ENCODE results near the gene ROR1. TPM values are rescaled to one million over a fixed set of nuclear protein-coding genes. Genes with fewer than 3 reads are reported as not detected.

Gene ROR1
- total and polyA plus RNA-seq, 9 of the 15 experiments (the other 6 are each of a cell fraction or from before 2014, with no cell fraction given) = 0.02 TPM; not detected in 8

DNA sequence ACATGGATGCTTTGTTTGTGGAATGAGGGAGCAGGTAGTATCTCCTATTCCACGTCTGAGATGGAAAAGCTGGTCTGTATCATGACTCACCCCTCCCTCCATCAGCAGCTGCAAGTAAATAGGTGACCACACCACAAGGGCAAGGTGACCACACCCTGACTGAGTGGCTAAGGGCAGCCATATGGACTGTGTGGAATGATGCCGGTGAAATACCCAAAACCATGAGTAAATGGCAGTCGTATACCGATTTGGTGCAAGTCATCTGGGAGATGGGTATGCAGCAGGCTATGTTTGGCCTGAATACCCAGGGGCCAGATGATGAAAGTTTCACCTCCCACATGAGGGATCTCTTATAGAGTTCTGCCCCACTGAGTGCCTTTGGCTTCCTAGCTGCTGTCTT is 413.8 kb downstream of the ROR1 start (continued):
- TF ChIP-seq, protein P1, sequence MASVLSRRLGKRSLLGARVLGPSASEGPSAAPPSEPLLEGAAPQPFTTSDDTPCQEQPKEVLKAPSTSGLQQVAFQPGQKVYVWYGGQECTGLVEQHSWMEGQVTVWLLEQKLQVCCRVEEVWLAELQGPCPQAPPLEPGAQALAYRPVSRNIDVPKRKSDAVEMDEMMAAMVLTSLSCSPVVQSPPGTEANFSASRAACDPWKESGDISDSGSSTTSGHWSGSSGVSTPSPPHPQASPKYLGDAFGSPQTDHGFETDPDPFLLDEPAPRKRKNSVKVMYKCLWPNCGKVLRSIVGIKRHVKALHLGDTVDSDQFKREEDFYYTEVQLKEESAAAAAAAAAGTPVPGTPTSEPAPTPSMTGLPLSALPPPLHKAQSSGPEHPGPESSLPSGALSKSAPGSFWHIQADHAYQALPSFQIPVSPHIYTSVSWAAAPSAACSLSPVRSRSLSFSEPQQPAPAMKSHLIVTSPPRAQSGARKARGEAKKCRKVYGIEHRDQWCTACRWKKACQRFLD (CRISPR knock-in tag; IDR thresholded peaks at IDR 0.05) = no peak
- no peak for TF ChIP-seq NUFIP1 (IDR thresholded peaks at IDR 0.05; ENCODE audit: partially characterized antibody)
- no peak for TF ChIP-seq KLF6 (CRISPR knock-in tag; IDR thresholded peaks at IDR 0.05; ENCODE audit: borderline replicate concordance)
- no peak for TF ChIP-seq TOE1 (IDR thresholded peaks at IDR 0.05; ENCODE audit: borderline replicate concordance)
- TF ChIP-seq TOE1 (CRISPR knock-in tag; IDR thresholded peaks at IDR 0.05; ENCODE audit: borderline replicate concordance, low read depth) = no peak
- no peak for TF ChIP-seq GABPB2 (CRISPR knock-in tag; conservative IDR thresholded peaks at IDR 0.05)
- no peak for TF ChIP-seq PTRF (tag; IDR thresholded peaks at IDR 0.05)
- no peak for TF ChIP-seq ETV5 (CRISPR knock-in tag; IDR thresholded peaks at IDR 0.05; ENCODE audit: low read depth)
- no peak for TF ChIP-seq NFE2 (IDR thresholded peaks at IDR 0.05; ENCODE audit: low read depth)
- TF ChIP-seq, protein P2, sequence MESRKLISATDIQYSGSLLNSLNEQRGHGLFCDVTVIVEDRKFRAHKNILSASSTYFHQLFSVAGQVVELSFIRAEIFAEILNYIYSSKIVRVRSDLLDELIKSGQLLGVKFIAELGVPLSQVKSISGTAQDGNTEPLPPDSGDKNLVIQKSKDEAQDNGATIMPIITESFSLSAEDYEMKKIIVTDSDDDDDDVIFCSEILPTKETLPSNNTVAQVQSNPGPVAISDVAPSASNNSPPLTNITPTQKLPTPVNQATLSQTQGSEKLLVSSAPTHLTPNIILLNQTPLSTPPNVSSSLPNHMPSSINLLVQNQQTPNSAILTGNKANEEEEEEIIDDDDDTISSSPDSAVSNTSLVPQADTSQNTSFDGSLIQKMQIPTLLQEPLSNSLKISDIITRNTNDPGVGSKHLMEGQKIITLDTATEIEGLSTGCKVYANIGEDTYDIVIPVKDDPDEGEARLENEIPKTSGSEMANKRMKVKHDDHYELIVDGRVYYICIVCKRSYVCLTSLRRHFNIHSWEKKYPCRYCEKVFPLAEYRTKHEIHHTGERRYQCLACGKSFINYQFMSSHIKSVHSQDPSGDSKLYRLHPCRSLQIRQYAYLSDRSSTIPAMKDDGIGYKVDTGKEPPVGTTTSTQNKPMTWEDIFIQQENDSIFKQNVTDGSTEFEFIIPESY (CRISPR knock-in tag; IDR thresholded peaks at IDR 0.05) = no peak
- no peak for TF ChIP-seq ZBTB17 (CRISPR knock-in tag; IDR thresholded peaks at IDR 0.05)
- TF ChIP-seq FOSL1 (tag; conservative IDR thresholded peaks at IDR 0.05) = no peak
- TF ChIP-seq, protein P3, sequence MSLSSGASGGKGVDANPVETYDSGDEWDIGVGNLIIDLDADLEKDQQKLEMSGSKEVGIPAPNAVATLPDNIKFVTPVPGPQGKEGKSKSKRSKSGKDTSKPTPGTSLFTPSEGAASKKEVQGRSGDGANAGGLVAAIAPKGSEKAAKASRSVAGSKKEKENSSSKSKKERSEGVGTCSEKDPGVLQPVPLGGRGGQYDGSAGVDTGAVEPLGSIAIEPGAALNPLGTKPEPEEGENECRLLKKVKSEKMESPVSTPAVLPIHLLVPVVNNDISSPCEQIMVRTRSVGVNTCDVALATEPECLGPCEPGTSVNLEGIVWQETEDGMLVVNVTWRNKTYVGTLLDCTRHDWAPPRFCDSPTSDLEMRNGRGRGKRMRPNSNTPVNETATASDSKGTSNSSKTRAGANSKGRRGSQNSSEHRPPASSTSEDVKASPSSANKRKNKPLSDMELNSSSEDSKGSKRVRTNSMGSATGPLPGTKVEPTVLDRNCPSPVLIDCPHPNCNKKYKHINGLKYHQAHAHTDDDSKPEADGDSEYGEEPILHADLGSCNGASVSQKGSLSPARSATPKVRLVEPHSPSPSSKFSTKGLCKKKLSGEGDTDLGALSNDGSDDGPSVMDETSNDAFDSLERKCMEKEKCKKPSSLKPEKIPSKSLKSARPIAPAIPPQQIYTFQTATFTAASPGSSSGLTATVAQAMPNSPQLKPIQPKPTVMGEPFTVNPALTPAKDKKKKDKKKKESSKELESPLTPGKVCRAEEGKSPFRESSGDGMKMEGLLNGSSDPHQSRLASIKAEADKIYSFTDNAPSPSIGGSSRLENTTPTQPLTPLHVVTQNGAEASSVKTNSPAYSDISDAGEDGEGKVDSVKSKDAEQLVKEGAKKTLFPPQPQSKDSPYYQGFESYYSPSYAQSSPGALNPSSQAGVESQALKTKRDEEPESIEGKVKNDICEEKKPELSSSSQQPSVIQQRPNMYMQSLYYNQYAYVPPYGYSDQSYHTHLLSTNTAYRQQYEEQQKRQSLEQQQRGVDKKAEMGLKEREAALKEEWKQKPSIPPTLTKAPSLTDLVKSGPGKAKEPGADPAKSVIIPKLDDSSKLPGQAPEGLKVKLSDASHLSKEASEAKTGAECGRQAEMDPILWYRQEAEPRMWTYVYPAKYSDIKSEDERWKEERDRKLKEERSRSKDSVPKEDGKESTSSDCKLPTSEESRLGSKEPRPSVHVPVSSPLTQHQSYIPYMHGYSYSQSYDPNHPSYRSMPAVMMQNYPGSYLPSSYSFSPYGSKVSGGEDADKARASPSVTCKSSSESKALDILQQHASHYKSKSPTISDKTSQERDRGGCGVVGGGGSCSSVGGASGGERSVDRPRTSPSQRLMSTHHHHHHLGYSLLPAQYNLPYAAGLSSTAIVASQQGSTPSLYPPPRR (CRISPR knock-in tag; IDR thresholded peaks at IDR 0.05; ENCODE audit: borderline replicate concordance) = no peak
